Measurements from ENCODE around the gene PRKG2. TPM values are rescaled to one million over a fixed set of nuclear protein-coding genes. Genes with fewer than 3 reads are reported as not detected.

PRKG2 gene
- total and polyA plus RNA-seq, 4 donors: 0.03 to 0.14 (median 0.08) TPM; not detected in 1

GRCh38 chr4:81084634-81085033 lies 130.4 kb downstream of the PRKG2 start:
- TF ChIP-seq NR2F2 (IDR thresholded peaks at IDR 0.05): no peak
- TF ChIP-seq ZBTB33 (IDR thresholded peaks at IDR 0.05): no peak
- no peak for TF ChIP-seq GABPA (IDR thresholded peaks at IDR 0.05 in 1 of 2, conservative IDR thresholded peaks at IDR 0.05 in 1 of 2)
- no peak for TF ChIP-seq ATF3 (IDR thresholded peaks at IDR 0.05)
- no peak for TF ChIP-seq YY1 (IDR thresholded peaks at IDR 0.05)
- no peak overlapping the region for H3K9ac ChIP-seq (ENCODE audit: low read depth in 1 of 2, low read length in 2 of 2)
- H3K9me3 ChIP-seq (ENCODE audit: control insufficient read depth in 4 of 4, low read length in 3 of 4): no peaks in the 10 kb centered on the region
- H3K27ac ChIP-seq (ENCODE audit: low read depth in 1 of 2, low read length in 2 of 2): no peak overlapping the region
- H3K4me3 ChIP-seq (ENCODE audit: low read depth in 1 of 3, low read length in 3 of 3): no peak overlapping the region
- H3K36me3 ChIP-seq (ENCODE audit: control insufficient read depth in 4 of 4, insufficient read depth in 3 of 4, low read depth in 1 of 4, low read length in 3 of 4): no peaks in the 10 kb centered on the region
- peaks cover 0 to 3% (median 0%) of the 10 kb centered on the region in 4 donors for H3K27me3 ChIP-seq (ENCODE audit: control insufficient read depth in 4 of 4, insufficient read depth in 4 of 4, low read length in 3 of 4)
- no peaks in the 10 kb centered on the region for H3K4me1 ChIP-seq (ENCODE audit: control insufficient read depth in 4 of 4, insufficient read depth in 4 of 4, low read length in 3 of 4)
- WGBS: 74% methylated on average over 3 of the region's 3 CpGs
- DNase-seq (ENCODE audit: low spot score): no peak

DNA sequence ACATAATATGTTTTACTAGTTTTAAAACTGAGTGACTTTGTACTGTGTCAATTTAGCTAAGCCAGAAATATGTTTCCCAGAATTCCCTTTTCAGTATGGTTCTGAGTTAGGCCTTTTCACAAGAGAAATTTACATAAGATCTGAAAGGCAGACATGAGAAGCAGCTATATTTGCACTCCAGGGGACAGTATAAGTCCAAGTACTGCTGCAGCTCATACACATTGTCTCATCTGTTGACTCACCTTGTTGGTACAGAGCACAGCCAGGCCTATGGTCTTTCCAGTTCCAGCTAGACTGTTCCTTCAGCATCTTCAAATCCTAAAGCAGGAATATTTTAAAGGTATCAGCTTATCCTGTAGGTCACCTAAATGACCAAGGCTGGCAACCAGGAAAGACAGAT lies 131.0 kb downstream of the PRKG2 start:
- no peaks in the 10 kb centered on the region for H3K4me1 ChIP-seq (ENCODE audit: control insufficient read depth in 4 of 4, insufficient read depth in 4 of 4, low read length in 3 of 4)
- TF ChIP-seq FOXA1 (IDR thresholded peaks at IDR 0.05) (no peak), RXRA (IDR thresholded peaks at IDR 0.05) (no peak), TAF1 (conservative IDR thresholded peaks at IDR 0.05) (no peak)
- H3K27me3 ChIP-seq (ENCODE audit: control insufficient read depth in 4 of 4, insufficient read depth in 4 of 4, low read length in 3 of 4): peaks cover 0 to 3% (median 0%) of the 10 kb centered on the region in 4 donors
- no peak overlapping the region for H3K4me3 ChIP-seq (ENCODE audit: low read depth in 1 of 3, low read length in 3 of 3)
- no peak for DNase-seq (ENCODE audit: low spot score)
- H3K36me3 ChIP-seq (ENCODE audit: control insufficient read depth in 4 of 4, insufficient read depth in 3 of 4, low read depth in 1 of 4, low read length in 3 of 4): no peaks in the 10 kb centered on the region
- H3K9me3 ChIP-seq (ENCODE audit: control insufficient read depth in 4 of 4, low read length in 3 of 4): no peaks in the 10 kb centered on the region
- H3K27ac ChIP-seq (ENCODE audit: low read depth in 1 of 2, low read length in 2 of 2): no peak overlapping the region
- no peak overlapping the region for H3K9ac ChIP-seq (ENCODE audit: low read depth in 1 of 2, low read length in 2 of 2)

- Histone ChIP-seq H3K36me3 (ENCODE audit: control insufficient read depth in 4 of 4, insufficient read depth in 3 of 4, low read depth in 1 of 4, low read length in 3 of 4) (no peaks in the 10 kb centered on the region), H3K4me1 (ENCODE audit: control insufficient read depth in 4 of 4, insufficient read depth in 4 of 4, low read length in 3 of 4) (no peaks in the 10 kb centered on the region), H3K27ac (ENCODE audit: low read depth in 1 of 2, low read length in 2 of 2) (no peak overlapping the region), H3K9ac (ENCODE audit: low read depth in 1 of 2, low read length in 2 of 2) (no peak overlapping the region), H3K9me3 (ENCODE audit: control insufficient read depth in 4 of 4, low read length in 3 of 4) (no peaks in the 10 kb centered on the region), H3K4me3 (ENCODE audit: low read depth in 1 of 3, low read length in 3 of 3) (no peak overlapping the region), H3K27me3 (ENCODE audit: control insufficient read depth in 4 of 4, insufficient read depth in 4 of 4, low read length in 3 of 4) (peaks cover 0 to 3% (median 1%) of the 10 kb centered on the region in 4 donors)
- no peak for DNase-seq (ENCODE audit: low spot score)
- WGBS: 89% methylated on average over 5 of the region's 5 CpGs
- TF ChIP-seq ZBTB33 (IDR thresholded peaks at IDR 0.05): no peak
Measured at GRCh38 chr4:81081156-81081555, 133.9 kb downstream of the PRKG2 start.

- H3K9me3 ChIP-seq (ENCODE audit: control insufficient read depth in 4 of 4, low read length in 3 of 4): no peaks in the 10 kb centered on the region
- H3K27ac ChIP-seq (ENCODE audit: low read depth in 1 of 2, low read length in 2 of 2): no peak overlapping the region
- no peak for DNase-seq (ENCODE audit: low spot score)
- no peak overlapping the region for H3K9ac ChIP-seq (ENCODE audit: low read depth in 1 of 2, low read length in 2 of 2)
- peaks cover 0 to 2% (median 0%) of the 10 kb centered on the region in 4 donors for H3K27me3 ChIP-seq (ENCODE audit: control insufficient read depth in 4 of 4, insufficient read depth in 4 of 4, low read length in 3 of 4)
- H3K4me3 ChIP-seq (ENCODE audit: low read depth in 1 of 3, low read length in 3 of 3): no peak overlapping the region
- no peaks in the 10 kb centered on the region for H3K36me3 ChIP-seq (ENCODE audit: control insufficient read depth in 4 of 4, insufficient read depth in 3 of 4, low read depth in 1 of 4, low read length in 3 of 4)
- WGBS: 24% methylated on average over 2 of the region's 2 CpGs
- no peaks in the 10 kb centered on the region for H3K4me1 ChIP-seq (ENCODE audit: control insufficient read depth in 4 of 4, insufficient read depth in 4 of 4, low read length in 3 of 4)
- TF ChIP-seq, protein P1, sequence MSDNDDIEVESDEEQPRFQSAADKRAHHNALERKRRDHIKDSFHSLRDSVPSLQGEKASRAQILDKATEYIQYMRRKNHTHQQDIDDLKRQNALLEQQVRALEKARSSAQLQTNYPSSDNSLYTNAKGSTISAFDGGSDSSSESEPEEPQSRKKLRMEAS (IDR thresholded peaks at IDR 0.05): no peak
- TF ChIP-seq RXRA (IDR thresholded peaks at IDR 0.05): no peak
- no peak for TF ChIP-seq FOXA1 (IDR thresholded peaks at IDR 0.05)
- no peak for TF ChIP-seq YY1 (IDR thresholded peaks at IDR 0.05)
- no peak for TF ChIP-seq SP1 (IDR thresholded peaks at IDR 0.05)
- no peak for TF ChIP-seq GABPA (IDR thresholded peaks at IDR 0.05 in 1 of 2, conservative IDR thresholded peaks at IDR 0.05 in 1 of 2)
- no peak for TF ChIP-seq EGR1 (IDR thresholded peaks at IDR 0.05; ENCODE audit: low read depth in 2 of 2)
- TF ChIP-seq, protein P2, sequence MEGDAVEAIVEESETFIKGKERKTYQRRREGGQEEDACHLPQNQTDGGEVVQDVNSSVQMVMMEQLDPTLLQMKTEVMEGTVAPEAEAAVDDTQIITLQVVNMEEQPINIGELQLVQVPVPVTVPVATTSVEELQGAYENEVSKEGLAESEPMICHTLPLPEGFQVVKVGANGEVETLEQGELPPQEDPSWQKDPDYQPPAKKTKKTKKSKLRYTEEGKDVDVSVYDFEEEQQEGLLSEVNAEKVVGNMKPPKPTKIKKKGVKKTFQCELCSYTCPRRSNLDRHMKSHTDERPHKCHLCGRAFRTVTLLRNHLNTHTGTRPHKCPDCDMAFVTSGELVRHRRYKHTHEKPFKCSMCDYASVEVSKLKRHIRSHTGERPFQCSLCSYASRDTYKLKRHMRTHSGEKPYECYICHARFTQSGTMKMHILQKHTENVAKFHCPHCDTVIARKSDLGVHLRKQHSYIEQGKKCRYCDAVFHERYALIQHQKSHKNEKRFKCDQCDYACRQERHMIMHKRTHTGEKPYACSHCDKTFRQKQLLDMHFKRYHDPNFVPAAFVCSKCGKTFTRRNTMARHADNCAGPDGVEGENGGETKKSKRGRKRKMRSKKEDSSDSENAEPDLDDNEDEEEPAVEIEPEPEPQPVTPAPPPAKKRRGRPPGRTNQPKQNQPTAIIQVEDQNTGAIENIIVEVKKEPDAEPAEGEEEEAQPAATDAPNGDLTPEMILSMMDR (IDR thresholded peaks at IDR 0.05; ENCODE audit: low read depth, low read length, missing input control): no peak
- no peak for TF ChIP-seq FOXA2 (IDR thresholded peaks at IDR 0.05)
- no peak for TF ChIP-seq ZBTB33 (IDR thresholded peaks at IDR 0.05)
- no peak for TF ChIP-seq HNF4A (conservative IDR thresholded peaks at IDR 0.05)
- no peak for TF ChIP-seq NR2F2 (IDR thresholded peaks at IDR 0.05)
- TF ChIP-seq TAF1 (conservative IDR thresholded peaks at IDR 0.05): no peak
- no peak for TF ChIP-seq JUND (IDR thresholded peaks at IDR 0.05)
Measured at GRCh38 chr4:81071013-81071412, 144.0 kb downstream of the PRKG2 start.
